AG04449 (cell line): ENCODE results near the gene TOM1.

ENCODE experiments used
- CTCF ChIA-PET: fragments of 350-600 bp; formaldehyde crosslinking; extraction: SDS; loops from one replicate; lab custom pipeline; 2021; ENCODE audit warnings: antibody characterized with exemption; lab: Yijun Ruan, JAX
- POLR2A ChIA-PET: fragments of 400-600, 350-600 bp; formaldehyde crosslinking; extraction: SDS; loops from one replicate; lab custom pipeline; 2020; ENCODE audit warnings: antibody characterized with exemption, inconsistent platforms; lab: Yijun Ruan, JAX
- DNase-seq: peaks from one replicate; pipeline ENCODE4 v3.0.0-alpha.2; 2010; ENCODE audit warnings: low read depth, low spot score
- H3K4me3 ChIP-seq: 2 replicates; pipeline ENCODE4 v1.5.1; 2011; ENCODE audit warnings: low read depth, mild to moderate bottlenecking, control low read depth, low read length
- CTCF ChIP-seq: IDR thresholded peaks from one replicate; pipeline ENCODE4 v1.5.1; 2011; ENCODE audit warnings: mild to moderate bottlenecking, moderate library complexity, low read length, control low read depth, inconsistent platforms; ENCODE audit not compliant: insufficient read depth; ENCODE audit errors: missing control alignments

TOM1 gene

GRCh38 chr22:35348703-35349102 is 49.0 kb downstream of the TOM1 start:
- CTCF ChIA-PET = interaction anchor here (0.6 to 5.8 kb wide), 7 partner anchors 11 to 279 kb away, joined by 3 to 53 read pairs (median 3); no protein-coding TSS in a partner anchor
- DNase-seq = no peak
- POLR2A ChIA-PET = no interaction called here
- no peak overlapping the region for H3K4me3 ChIP-seq
- no peak for TF ChIP-seq CTCF

GRCh38 chr22:35349368-35349703 is 49.6 kb downstream of the TOM1 start:
- DNase-seq = no peak
- POLR2A ChIA-PET = no interaction called here
- no peak overlapping the region for H3K4me3 ChIP-seq
- CTCF ChIA-PET = interaction anchor here (0.7 to 5.8 kb wide), 9 partner anchors 10 to 278 kb away, joined by 3 to 53 read pairs (median 6); partner anchors contain the start of gene MB
- no peak for TF ChIP-seq CTCF

GRCh38 chr22:35349704-35350538 is 50.2 kb downstream of the TOM1 start:
- ChIA-PET POLR2A (no interaction called here), CTCF (interaction anchor here (0.6 to 5.8 kb wide), 21 partner anchors 10 to 276 kb away, joined by 3 to 53 read pairs (median 6); partner anchors contain the start of genes HMOX1 and MB)
- TF ChIP-seq CTCF = no peak
- DNase-seq = no peak
- H3K4me3 ChIP-seq = no peak overlapping the region

GRCh38 chr22:35350539-35351503 is 51.1 kb downstream of the TOM1 start:
- peak; percentile 87 for TF ChIP-seq CTCF
- DNase-seq = peak; percentile 56
- POLR2A ChIA-PET = interaction anchor here (0.6 to 1.0 kb wide), 3 partner anchors 20 to 51 kb away, joined by 3 to 7 read pairs (median 3); partner anchors contain the start of gene TOM1
- H3K4me3 ChIP-seq = peak overlapping the region; percentile 69
- CTCF ChIA-PET = interaction anchor here (0.6 to 5.8 kb wide), 41 partner anchors 9 to 785 kb away, joined by 3 to 53 read pairs (median 5); partner anchors contain the start of genes HMOX1 and MB

- CTCF ChIA-PET = interaction anchor here (1.1 to 4.5 kb wide), 5 partner anchors 10 to 285 kb away, joined by 3 to 45 read pairs (median 5); no protein-coding TSS in a partner anchor
- peak; percentile 6 for TF ChIP-seq CTCF
- DNase-seq = no peak
Measured at GRCh38 chr22:35352214-35353111, 52.8 kb downstream of the TOM1 start.

More at GRCh38 chr22:35352214-35353111, 52.8 kb downstream of the TOM1 start:
- POLR2A ChIA-PET = interaction anchor here (1.5 kb wide), 1 partner anchor 24 kb away, joined by 3 read pairs; no protein-coding TSS in a partner anchor
- H3K4me3 ChIP-seq = no peak overlapping the region
